ENCODE results near the gene B3GNT5.

The B3GNT5 gene

GRCh38 chr3:183293966-183294365, 40.9 kb downstream of the B3GNT5 start:
- DNase-seq (ENCODE audit: low read depth) = no peak

- DNase-seq (ENCODE audit: low read depth) = no peak
Measured at GRCh38 chr3:183295211-183295610, 42.2 kb downstream of the B3GNT5 start.

GRCh38 chr3:183296944-183297343, 43.9 kb downstream of the B3GNT5 start:
- DNase-seq (ENCODE audit: low read depth) = no peak

GRCh38 chr3:183298701-183299153, 45.7 kb downstream of the B3GNT5 start:
- DNase-seq (ENCODE audit: low read depth) = no peak

- no peak for DNase-seq (ENCODE audit: low read depth)
Measured at GRCh38 chr3:183299976-183300375, 46.9 kb downstream of the B3GNT5 start.

GRCh38 chr3:183300996-183301562, 48.0 kb downstream of the B3GNT5 start:
- DNase-seq (ENCODE audit: low read depth) = no peak

- DNase-seq (ENCODE audit: low read depth) = no peak
Measured at GRCh38 chr3:183301937-183302580, 49.0 kb downstream of the B3GNT5 start.

GRCh38 chr3:183303690-183304089, 50.6 kb downstream of the B3GNT5 start:
- DNase-seq (ENCODE audit: low read depth) = no peak

GRCh38 chr3:183306798-183307671, 54.0 kb downstream of the B3GNT5 start:
- no peak for DNase-seq (ENCODE audit: low read depth)

- DNase-seq (ENCODE audit: low read depth) = no peak
Measured at GRCh38 chr3:183307749-183308148, 54.7 kb downstream of the B3GNT5 start.

GRCh38 chr3:183308751-183309150, 55.7 kb downstream of the B3GNT5 start:
- no peak for DNase-seq (ENCODE audit: low read depth)

- no peak for DNase-seq (ENCODE audit: low read depth)
Measured at GRCh38 chr3:183309276-183309675, 56.2 kb downstream of the B3GNT5 start.

- no peak for DNase-seq (ENCODE audit: low read depth)
Measured at GRCh38 chr3:183310936-183311335, 57.9 kb downstream of the B3GNT5 start.

GRCh38 chr3:183312433-183312832, 59.4 kb downstream of the B3GNT5 start:
- no peak for DNase-seq (ENCODE audit: low read depth)

GRCh38 chr3:183313351-183313750, 60.3 kb downstream of the B3GNT5 start:
- DNase-seq (ENCODE audit: low read depth) = no peak

GRCh38 chr3:183313764-183314163, 60.7 kb downstream of the B3GNT5 start:
- DNase-seq (ENCODE audit: low read depth) = no peak

- DNase-seq (ENCODE audit: low read depth) = no peak
Measured at GRCh38 chr3:183315739-183316138, 62.7 kb downstream of the B3GNT5 start.

- DNase-seq (ENCODE audit: low read depth) = no peak
Measured at GRCh38 chr3:183317271-183317670, 64.2 kb downstream of the B3GNT5 start.

- DNase-seq (ENCODE audit: low read depth) = no peak
Measured at GRCh38 chr3:183317886-183318865, 65.1 kb downstream of the B3GNT5 start.

- no peak for DNase-seq (ENCODE audit: low read depth)
Measured at GRCh38 chr3:183318877-183319276, 65.8 kb downstream of the B3GNT5 start.

GRCh38 chr3:183319371-183319770, 66.3 kb downstream of the B3GNT5 start:
- no peak for DNase-seq (ENCODE audit: low read depth)
